Activated T-cell treated with anti-CD3 and anti-CD28 coated beads for 1 hour (primary cell): ENCODE results near the gene NR6A1.
"Not testable (repeated sequence)": the region's sequence is repeated elsewhere in the genome, so short reads cannot be mapped to it uniquely, and the experiment has no call there.

Experiments
- DNase-seq: peaks from one replicate; pipeline ENCODE4 v3.0.0-alpha.2; 2020; ENCODE audit warnings: low read depth

The NR6A1 gene

GRCh38 chr9:124776954-124777648 is 6.0 kb upstream of the NR6A1 start, which contains the start of gene OLFML2A:
OLFML2A (plus strand) TSS chr9:124777133; CDS start chr9:124777271, 138 bp downstream.
- no peak for DNase-seq

GRCh38 chr9:124776618-124776953 is 5.5 kb upstream of the NR6A1 start:
- no peak for DNase-seq

GRCh38 chr9:124774129-124774978 is 3.2 kb upstream of the NR6A1 start:
- DNase-seq = peak; percentile 78

GRCh38 chr9:124773473-124774128 is 2.5 kb upstream of the NR6A1 start:
- DNase-seq = no peak

GRCh38 chr9:124772877-124773276 is 1.8 kb upstream of the NR6A1 start:
- not testable (repeated sequence) for DNase-seq

GRCh38 chr9:124771867-124772679 is 962 bp upstream of the NR6A1 start:
- peak; percentile 20 for DNase-seq

- no peak for DNase-seq
These were observed 621 bp downstream of the NR6A1 start for GRCh38 chr9:124770359-124771020.

- DNase-seq = no peak
These were observed 1.4 kb downstream of the NR6A1 start for GRCh38 chr9:124769549-124770358.

- no peak for DNase-seq
These were observed 2.2 kb downstream of the NR6A1 start for GRCh38 chr9:124768750-124769548.

GRCh38 chr9:124768334-124768733 is 2.8 kb downstream of the NR6A1 start:
- no peak for DNase-seq

- DNase-seq = no peak
These were observed 3.3 kb downstream of the NR6A1 start for GRCh38 chr9:124767821-124768220.

- no peak for DNase-seq
These were observed 4.1 kb downstream of the NR6A1 start for GRCh38 chr9:124766815-124767554.

- DNase-seq = no peak
These were observed 4.8 kb downstream of the NR6A1 start for GRCh38 chr9:124766326-124766725.

- DNase-seq = no peak
These were observed 5.7 kb downstream of the NR6A1 start for GRCh38 chr9:124765439-124765835.

- no peak for DNase-seq
These were observed 6.2 kb downstream of the NR6A1 start for GRCh38 chr9:124764774-124765438.

GRCh38 chr9:124762633-124763032 is 8.5 kb downstream of the NR6A1 start:
- DNase-seq = no peak

GRCh38 chr9:124761710-124762109 is 9.4 kb downstream of the NR6A1 start:
- no peak for DNase-seq

- no peak for DNase-seq
These were observed 9.9 kb downstream of the NR6A1 start for GRCh38 chr9:124761196-124761595.
